HG03469 (cell line): Measurements from ENCODE around the gene FAM89A.
"Not testable (repeated sequence)": the region's sequence is repeated elsewhere in the genome, so short reads cannot be mapped to it uniquely, and the experiment has no call there.

Experiments used
- ATAC-seq: cut with Tn5 transposase; IDR thresholded peaks from one replicate; pipeline ENCODE4 v1.9.1; 2021; ENCODE audit warnings: mild to moderate bottlenecking, moderate library complexity, moderate number of reproducible peaks; ENCODE audit not compliant: unreplicated experiment

The FAM89A gene

GRCh38 chr1:231000201-231000600 is 39.9 kb downstream of the FAM89A start:
- no peak for ATAC-seq

DNA sequence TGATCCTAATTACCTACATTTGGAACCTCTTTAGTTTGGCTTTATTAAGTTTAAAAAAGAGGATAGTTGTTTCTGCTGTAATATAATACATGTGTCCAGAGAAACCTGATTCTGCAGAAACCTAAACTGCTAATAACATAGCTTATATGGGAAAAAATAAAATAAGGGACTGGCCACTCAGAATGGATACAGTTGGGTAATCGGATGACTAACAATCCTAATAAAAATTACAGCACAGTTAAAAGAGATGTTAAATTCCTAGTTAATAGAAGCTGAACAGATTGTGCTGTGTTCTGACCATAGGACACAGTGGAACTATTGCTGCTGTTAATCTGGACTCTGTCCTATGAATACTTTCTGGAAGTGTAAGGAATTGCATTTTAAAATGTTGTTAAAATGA is 45.2 kb downstream of the FAM89A start:
- ATAC-seq: no peak

GRCh38 chr1:230992100-230992774 is 47.8 kb downstream of the FAM89A start:
- no peak for ATAC-seq

- no peak for ATAC-seq
Observed at GRCh38 chr1:230987448-230987847, 52.6 kb downstream of the FAM89A start.

GRCh38 chr1:230986976-230987375 is 53.1 kb downstream of the FAM89A start:
- no peak for ATAC-seq

DNA sequence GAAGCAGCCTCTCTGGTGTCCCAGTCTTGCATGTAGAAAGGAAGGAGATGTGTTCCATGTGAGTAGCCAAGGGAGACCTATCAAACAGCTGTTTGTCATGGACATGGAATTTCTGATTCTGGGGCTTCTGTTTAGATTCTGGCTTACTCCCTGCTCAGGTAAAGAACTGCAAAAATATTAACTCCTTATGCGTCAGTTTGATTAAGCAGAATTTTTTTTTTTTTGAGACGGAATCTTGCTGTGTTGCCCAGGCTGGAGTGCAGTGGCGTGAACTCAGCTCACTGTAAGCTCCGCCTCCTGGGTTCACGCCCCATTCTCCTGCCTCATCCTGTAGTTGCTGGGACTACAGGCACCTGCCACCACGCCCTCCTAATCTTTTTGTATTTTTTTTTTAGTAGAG is 54.3 kb downstream of the FAM89A start:
- no peak for ATAC-seq

DNA sequence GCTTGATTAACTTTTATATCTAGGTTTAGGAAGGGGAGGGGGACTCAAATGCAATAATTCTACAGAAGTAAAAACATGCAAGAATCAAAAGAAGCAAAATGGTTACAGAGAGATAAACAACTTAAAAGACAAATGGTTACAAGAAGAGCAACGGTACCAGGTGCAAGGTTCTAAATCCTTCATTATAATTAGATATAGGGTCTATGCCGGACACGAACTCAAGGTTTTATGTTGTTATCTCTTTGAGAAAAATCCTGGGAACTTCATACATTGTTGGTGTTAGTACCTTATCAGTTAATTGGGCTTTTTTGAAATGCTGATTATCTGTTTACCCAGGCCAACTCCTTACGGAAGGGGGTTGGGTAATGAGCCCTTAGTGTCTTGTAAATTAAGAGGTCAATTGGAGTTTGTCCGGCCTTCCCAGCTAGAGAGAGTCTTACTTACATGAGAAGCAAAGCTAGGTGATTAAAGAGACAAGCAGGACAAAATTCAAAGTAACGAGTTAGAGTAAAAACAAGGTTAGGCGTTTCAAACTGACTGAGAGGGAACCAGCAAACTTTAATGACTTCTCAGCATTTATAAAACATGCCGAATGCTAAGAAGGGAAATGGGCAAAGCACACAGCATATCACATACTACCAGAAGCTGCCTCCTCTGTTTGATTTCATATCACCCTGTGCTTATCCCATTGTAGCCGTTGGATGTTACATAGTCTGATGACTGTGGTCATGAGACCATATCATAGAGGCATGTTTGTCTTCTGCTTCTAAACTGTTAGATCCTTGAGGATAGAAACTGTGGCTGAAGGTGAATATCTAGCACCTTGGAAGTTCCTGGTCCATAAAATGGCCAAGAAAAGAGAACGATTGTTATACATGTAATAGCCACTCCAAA is 55.2 kb downstream of the FAM89A start:
- not testable (repeated sequence) for ATAC-seq

GRCh38 chr1:230983811-230984210 is 56.2 kb downstream of the FAM89A start:
- ATAC-seq: no peak

DNA sequence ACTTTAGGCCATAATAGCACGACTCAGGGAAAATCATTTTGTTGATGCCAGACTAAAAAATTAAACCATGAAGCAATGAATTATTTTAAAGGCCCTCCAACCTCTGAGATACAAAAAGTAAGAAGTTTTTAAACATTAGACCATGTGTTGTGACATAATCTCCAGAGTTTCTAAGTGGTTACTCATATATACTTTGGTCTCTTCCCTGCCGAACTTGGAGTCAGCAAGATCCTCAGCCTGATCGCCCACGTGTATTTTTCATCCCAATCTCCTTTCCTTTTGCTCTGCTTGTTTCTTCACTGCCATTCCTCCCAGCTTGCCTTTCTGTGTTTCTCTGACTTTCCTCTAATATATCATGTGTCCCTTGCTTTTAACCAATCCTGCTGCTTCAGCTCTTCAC is 57.4 kb downstream of the FAM89A start:
- ATAC-seq: no peak

GRCh38 chr1:230979952-230980351 is 60.1 kb downstream of the FAM89A start:
- ATAC-seq: no peak

DNA sequence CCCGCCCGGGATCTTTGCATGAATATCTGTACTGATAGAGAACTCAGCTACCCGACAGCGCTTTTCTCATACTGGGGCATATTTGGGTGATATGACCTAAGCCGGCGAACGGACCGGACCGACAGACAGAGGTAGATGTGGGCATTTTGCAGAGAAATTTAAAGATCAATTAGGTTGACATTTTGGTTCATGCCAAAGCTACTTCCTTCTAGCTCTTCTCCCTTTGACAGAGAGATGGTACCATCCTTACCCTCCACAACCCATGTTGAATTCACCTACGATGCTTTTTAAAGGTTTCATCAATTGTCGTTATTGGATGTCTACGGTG is 60.7 kb downstream of the FAM89A start:
- ATAC-seq: no peak

GRCh38 chr1:230978491-230979388 is 61.3 kb downstream of the FAM89A start, which contains the start of the genes ARV1 and TTC13:
Gene ARV1, plus strand, starts transcription at chr1:230979094. Its CDS starts 12 bp downstream, at chr1:230979106.
Gene TTC13, minus strand, starts transcription at chr1:230978861. Its CDS starts 31 bp downstream, at chr1:230978830.
- peak; percentile 80 for ATAC-seq

- no peak for ATAC-seq
Observed at GRCh38 chr1:230977761-230978490, 62.1 kb downstream of the FAM89A start.

DNA sequence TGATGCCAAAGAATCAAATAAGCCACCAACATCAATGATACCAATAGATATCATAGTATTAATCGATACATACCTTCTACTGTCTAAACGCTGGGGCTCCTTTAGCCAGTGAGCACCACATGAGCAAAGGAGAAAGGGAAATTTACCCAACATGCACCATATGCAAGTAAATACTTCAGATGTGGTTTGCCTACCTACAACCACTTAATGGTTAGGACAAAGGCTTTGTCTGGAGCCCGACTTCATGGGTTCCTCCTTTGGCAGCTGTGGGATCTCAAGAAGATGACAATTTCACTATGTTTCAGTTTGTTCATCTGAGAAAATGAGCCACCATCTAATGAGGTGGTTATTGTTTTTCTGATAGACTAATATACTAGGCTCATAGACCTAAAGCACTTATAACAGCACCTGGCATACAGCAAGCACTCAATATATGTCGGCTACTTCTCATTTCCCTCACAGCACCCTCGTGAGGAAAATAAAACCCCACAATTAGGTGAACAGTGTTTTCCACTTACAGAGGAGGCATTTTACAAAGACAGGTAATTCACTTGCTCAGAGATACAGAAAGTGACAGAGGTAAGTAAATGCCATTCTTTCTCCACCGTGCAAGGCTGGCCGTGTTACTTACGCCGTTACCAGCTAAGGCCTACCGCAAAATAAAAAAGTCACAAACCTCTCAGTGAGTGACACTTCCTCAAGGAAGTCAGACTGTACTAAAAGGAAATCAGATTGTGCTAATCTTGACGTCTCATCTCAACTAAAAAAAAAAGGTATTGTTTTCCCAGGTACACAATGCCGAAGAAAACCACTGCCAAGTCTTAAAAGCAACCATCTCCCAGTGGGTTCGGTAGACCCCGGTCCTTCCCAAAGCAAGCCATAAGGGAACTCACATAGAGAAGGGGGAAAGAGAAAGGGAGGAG is 63.0 kb downstream of the FAM89A start:
- ATAC-seq: no peak

GRCh38 chr1:230976360-230976759 is 63.7 kb downstream of the FAM89A start:
- no peak for ATAC-seq

GRCh38 chr1:230975636-230976035 is 64.4 kb downstream of the FAM89A start:
- ATAC-seq: no peak

GRCh38 chr1:230972855-230973271 is 67.2 kb downstream of the FAM89A start:
- peak; percentile 86 for ATAC-seq

DNA sequence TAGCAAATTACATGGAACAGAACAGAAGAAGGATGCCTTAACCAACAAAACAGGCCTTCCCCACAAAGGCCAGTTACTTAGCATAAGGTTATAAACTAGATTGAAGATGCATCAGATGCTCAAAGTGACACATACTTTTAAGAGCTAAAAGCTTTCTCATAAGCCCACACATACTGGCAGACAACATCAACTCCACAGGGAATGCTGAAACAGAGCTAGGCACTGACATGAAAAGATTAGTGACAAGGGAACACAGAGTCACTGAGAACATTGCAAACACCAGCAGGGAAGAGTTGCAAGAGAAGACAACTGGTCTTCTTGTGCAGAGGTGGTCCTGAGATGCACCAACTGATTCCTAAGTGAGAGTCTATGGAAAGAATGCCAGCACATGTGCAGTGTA is 68.3 kb downstream of the FAM89A start:
- ATAC-seq: no peak

- ATAC-seq: no peak
Observed at GRCh38 chr1:230970432-230970831, 69.6 kb downstream of the FAM89A start.
